NCI-H1694 (cell line): ENCODE measurements around the gene SPACDR.
A peak's percentile ranks its signal among the peaks of the same experiment; 100 is the strongest.
"Not testable (repeated sequence)": the region's sequence is repeated elsewhere in the genome, so short reads cannot be mapped to it uniquely, and the experiment has no call there.

ENCODE experiments used
- DNase-seq: peaks from one replicate; lab custom pipeline; 2025; lab: John Stamatoyannopoulos, UW

SPACDR gene

GRCh38 chr7:100464210-100464660 is at the start of gene SPACDR:
SPACDR (minus strand) TSS chr7:100464260; CDS start chr7:100464025, 235 bp downstream.
- DNase-seq, result no peak

- no peak for DNase-seq
These were observed 49.3 kb upstream of the SPACDR start for GRCh38 chr7:100513212-100513810.

- DNase-seq, result no peak
These were observed 46.6 kb upstream of the SPACDR start for GRCh38 chr7:100510437-100511239.

- peak; percentile 98 for DNase-seq
These were observed 45.2 kb upstream of the SPACDR start for GRCh38 chr7:100509231-100509630.

GRCh38 chr7:100506356-100506923 is 42.4 kb upstream of the SPACDR start:
- no peak for DNase-seq

- DNase-seq, result no peak
These were observed 41.0 kb upstream of the SPACDR start for GRCh38 chr7:100504887-100505611.

GRCh38 chr7:100504031-100504430 is 40.0 kb upstream of the SPACDR start:
- not testable (repeated sequence) for DNase-seq

- DNase-seq, result not testable (repeated sequence)
These were observed 36.7 kb upstream of the SPACDR start for GRCh38 chr7:100500743-100501142.

- no peak for DNase-seq
These were observed 32.4 kb upstream of the SPACDR start for GRCh38 chr7:100496509-100496908.

GRCh38 chr7:100493476-100494264 is 29.6 kb upstream of the SPACDR start:
- no peak for DNase-seq

GRCh38 chr7:100492738-100493475 is 28.8 kb upstream of the SPACDR start:
- DNase-seq, result no peak

- DNase-seq, result no peak
These were observed 27.1 kb upstream of the SPACDR start for GRCh38 chr7:100491192-100491578.

GRCh38 chr7:100490483-100491191 is 26.6 kb upstream of the SPACDR start:
- no peak for DNase-seq

- DNase-seq, result peak; percentile 98
These were observed 25.8 kb upstream of the SPACDR start for GRCh38 chr7:100489824-100490223.

GRCh38 chr7:100489121-100489520 is 25.1 kb upstream of the SPACDR start:
- DNase-seq, result no peak

- DNase-seq, result no peak
These were observed 24.5 kb upstream of the SPACDR start for GRCh38 chr7:100488333-100489095.

GRCh38 chr7:100486753-100487446 is 22.8 kb upstream of the SPACDR start:
- DNase-seq, result no peak

GRCh38 chr7:100486111-100486636 is 22.1 kb upstream of the SPACDR start:
- DNase-seq, result no peak

- no peak for DNase-seq
These were observed 21.4 kb upstream of the SPACDR start for GRCh38 chr7:100485471-100485876.
